ENCODE results near the gene GARRE1.
A peak's percentile ranks its signal among the peaks of the same experiment; 100 is the strongest.

- no peak for TF ChIP-seq REST (IDR thresholded peaks at IDR 0.05)
- TF ChIP-seq CTCF (IDR thresholded peaks at IDR 0.05; ENCODE audit: low read depth, low read length, missing input control) = peak; percentile 5
- TF ChIP-seq FOXA1 (IDR thresholded peaks at IDR 0.05) = peak; percentile 16
- TF ChIP-seq RAD21 (IDR thresholded peaks at IDR 0.05) = peak in 1 of 2 donors; percentile 23
- TF ChIP-seq ATF3 (IDR thresholded peaks at IDR 0.05) = no peak
- no peak for TF ChIP-seq GABPA (IDR thresholded peaks at IDR 0.05 in 1 of 2, conservative IDR thresholded peaks at IDR 0.05 in 1 of 2)
- TF ChIP-seq TAF1 (conservative IDR thresholded peaks at IDR 0.05) = no peak
- no peak for TF ChIP-seq JUND (IDR thresholded peaks at IDR 0.05)
- TF ChIP-seq YY1 (IDR thresholded peaks at IDR 0.05) = no peak
- peak; percentile 8 for TF ChIP-seq SP1 (IDR thresholded peaks at IDR 0.05)
- TF ChIP-seq ZBTB33 (IDR thresholded peaks at IDR 0.05) = no peak
- peak; percentile 42 to 48 for TF ChIP-seq RXRA (IDR thresholded peaks at IDR 0.05)
Measured at GRCh38 chr19:34263745-34264237, 9.4 kb downstream of the GARRE1 start.
